Heart left ventricle (tissue), 16 donors: Measurements from ENCODE around the gene KCNA2. TPM values are rescaled to one million over a fixed set of nuclear protein-coding genes. Genes with fewer than 3 reads are reported as not detected.
A peak's percentile ranks its signal among the peaks of the same experiment; 100 is the strongest.

Experiments
- ATAC-seq, 4 donors: fragments of 200-7000 bp; cut with Tn5 transposase; one replicate each; pipeline ENCODE4 v1.9.1; 2020 to 2022; ENCODE audit warnings: moderate library complexity in 4 of 4, mild to moderate bottlenecking in 3 of 4, moderate number of reproducible peaks in 1 of 4
- DNase-seq, 5 donors: peaks; one replicate each; pipeline ENCODE4 v3.0.0-alpha.2; 2020
- H3K27ac ChIP-seq, 12 donors: fragments of 200-600 bp; sonication (generic) in 4 of 12; one replicate each; pipeline versions ENCODE4 v1.5.0 to v1.8.0; 2016 to 2022; ENCODE audit warnings: mild to moderate bottlenecking in 2 of 12
- H3K27me3 ChIP-seq, 9 donors: fragments of 200-600 bp; sonication (generic) in 2 of 9; one replicate each; pipeline versions ENCODE4 v1.5.1 to v1.8.0; 2016 to 2022; ENCODE audit warnings: mild to moderate bottlenecking in 3 of 9
- H3K36me3 ChIP-seq, 9 donors: fragments of 200-600 bp; sonication (generic) in 2 of 9; one replicate each; pipeline versions ENCODE4 v1.5.0 to v1.8.0; 2018 to 2022; ENCODE audit warnings: mild to moderate bottlenecking in 2 of 9
- H3K4me1 ChIP-seq, 12 donors: fragments of 200-600 bp; sonication (generic) in 4 of 12; one replicate each; pipeline versions ENCODE4 v1.5.0 to v1.8.0; 2016 to 2022; ENCODE audit warnings: mild to moderate bottlenecking in 3 of 12
- H3K4me3 ChIP-seq, 12 donors: fragments of 200-600 bp; sonication (generic) in 4 of 12; one replicate each; pipeline versions ENCODE4 v1.5.0 to v1.8.0; 2017 to 2022; ENCODE audit warnings: mild to moderate bottlenecking in 9 of 12, moderate library complexity in 4 of 12
- H3K9me3 ChIP-seq, 12 donors: fragments of 200-600 bp; sonication (generic) in 4 of 12; one replicate each; pipeline versions ENCODE4 v1.5.0 to v1.8.0; 2016 to 2022; ENCODE audit warnings: mild to moderate bottlenecking in 1 of 12
- POLR2A ChIP-seq, 2 donors: fragments of 450-650 bp; IDR thresholded peaks; one replicate each; pipeline ENCODE4 v1.6.1; 2017; ENCODE audit warnings: antibody characterized with exemption in 2 of 2, mild to moderate bottlenecking in 2 of 2, moderate library complexity in 2 of 2
- WGBS, 4 donors: extraction: QIAGEN DNeasy Blood & Tissue Kit in 2 of 4; methylation state at CpG; one replicate each; pipeline versions ENCODE4 v1.1.5 to v1.1.7; 2013 to 2018; 5-methylcytosine and 5-hydroxymethylcytosine counted together
- intact Hi-C, 10 donors: fragments of 100-400 bp; cut with DNase I; formaldehyde crosslinking; loops; one replicate each; pipeline versions ENCODE4 v1.11.1 to v1.14.2; 2022
- polyA plus RNA-seq, 2 donors: library from polyadenylated mRNA; stranded (reverse); fragments of 200-250 nt; gene quantifications; one replicate each; pipeline ENCODE4 v1.2.3, GENCODE V29; 2013
- total RNA-seq, 9 donors: library from RNA; depleted of rRNA in 2 of 9; stranded (reverse); fragments of >200 nt in 2 of 9; fragmentation: NEBNext Ultra II Directional in 3 of 9; extraction: Animal tissue kit (Norgen Biotek cat#: 25700) in 3 of 9; gene quantifications; one replicate each; pipeline versions ENCODE4 v1.1.0 to v1.2.4, GENCODE V29; 2016 to 2023
- TF ChIP-seq, protein P1 (sequence below), 12 donors: fragments of 200-600 bp; sonication (generic) in 4 of 12; IDR thresholded peaks; one replicate each; pipeline versions ENCODE4 v1.5.0 to v1.8.0; 2018 to 2022; ENCODE audit warnings: antibody characterized with exemption in 12 of 12, mild to moderate bottlenecking in 5 of 12
- donor health status: ischemic (EF 13 %, LVEDD 7.1; RV severe dilation, severe dysfunction).
- donor health status: healthy with polysubstance abuse.
- donor health status: DM: no; HTN: yes; CAD: no.
- donor health status: DM: no; HTN: no; CAD: no.
- donor health status: ischemic (EF 25% LVEDD 6.9; RV normal size, moderate dysfunction).
- donor health status: ischemic (EF 25% LVEDD 5.7; RV mildly dilated, moderate dysfunction).
- donor health status: healthy.
- donor health status: DM: yes; HTN: yes; CAD: no.
- donor health status: ischemic (EF 35%, LVEDD 5.7; RV mildly dilated, moderate dysfunction).
- donor health status: nonischemic (EF 11% LVEDD 7.7; RV severe dilation, severe dysfunction).
- donor health status: DM: yes; HTN: yes; CAD: no.
- donor health status: PGD.
- donor health status: ischemic (EF 29% LVEDD 5.4; RV normal size, mild dysfunction).
- donor health status: nonischemic (EF 23%, LVEDD 6.1; RV moderate dilation, normal function).

The KCNA2 gene
- total and polyA plus RNA-seq, 11 donors: 0.08 to 1.6 (median 0.78) TPM

GRCh38 chr1:110551278-110551809 is 54.8 kb downstream of the KCNA2 start:
- TF ChIP-seq, protein P1, sequence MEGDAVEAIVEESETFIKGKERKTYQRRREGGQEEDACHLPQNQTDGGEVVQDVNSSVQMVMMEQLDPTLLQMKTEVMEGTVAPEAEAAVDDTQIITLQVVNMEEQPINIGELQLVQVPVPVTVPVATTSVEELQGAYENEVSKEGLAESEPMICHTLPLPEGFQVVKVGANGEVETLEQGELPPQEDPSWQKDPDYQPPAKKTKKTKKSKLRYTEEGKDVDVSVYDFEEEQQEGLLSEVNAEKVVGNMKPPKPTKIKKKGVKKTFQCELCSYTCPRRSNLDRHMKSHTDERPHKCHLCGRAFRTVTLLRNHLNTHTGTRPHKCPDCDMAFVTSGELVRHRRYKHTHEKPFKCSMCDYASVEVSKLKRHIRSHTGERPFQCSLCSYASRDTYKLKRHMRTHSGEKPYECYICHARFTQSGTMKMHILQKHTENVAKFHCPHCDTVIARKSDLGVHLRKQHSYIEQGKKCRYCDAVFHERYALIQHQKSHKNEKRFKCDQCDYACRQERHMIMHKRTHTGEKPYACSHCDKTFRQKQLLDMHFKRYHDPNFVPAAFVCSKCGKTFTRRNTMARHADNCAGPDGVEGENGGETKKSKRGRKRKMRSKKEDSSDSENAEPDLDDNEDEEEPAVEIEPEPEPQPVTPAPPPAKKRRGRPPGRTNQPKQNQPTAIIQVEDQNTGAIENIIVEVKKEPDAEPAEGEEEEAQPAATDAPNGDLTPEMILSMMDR (IDR thresholded peaks at IDR 0.05): no peak
- no peak for TF ChIP-seq POLR2A (IDR thresholded peaks at IDR 0.05)
- intact Hi-C loops: loop anchor here in 3 of 10 donors (5.0 to 10.0 kb wide), 2 partner anchors 61 to 233 kb away; no protein-coding TSS in a partner anchor
- ATAC-seq (no peak), DNase-seq (no peak)
- Histone ChIP-seq H3K4me1 (peaks cover 0 to 17% (median 13%) of the 10 kb centered on the region in 12 donors), H3K36me3 (no peaks in the 10 kb centered on the region), H3K27me3 (peaks cover 0 to 48% (median 14%) of the 10 kb centered on the region in 9 donors), H3K9me3 (no peaks in the 10 kb centered on the region), H3K4me3 (no peak overlapping the region), H3K27ac (no peak overlapping the region)
- whole genome bisulfite sequencing, 4 donors: 81 to 100% (median 88%) methylated on average over 1 of the region's 1 CpG

- WGBS, 4 donors: 45 to 79% (median 67%) methylated on average over 2 of the region's 2 CpGs
Observed at GRCh38 chr1:110549831-110550230, 56.3 kb downstream of the KCNA2 start.

DNA sequence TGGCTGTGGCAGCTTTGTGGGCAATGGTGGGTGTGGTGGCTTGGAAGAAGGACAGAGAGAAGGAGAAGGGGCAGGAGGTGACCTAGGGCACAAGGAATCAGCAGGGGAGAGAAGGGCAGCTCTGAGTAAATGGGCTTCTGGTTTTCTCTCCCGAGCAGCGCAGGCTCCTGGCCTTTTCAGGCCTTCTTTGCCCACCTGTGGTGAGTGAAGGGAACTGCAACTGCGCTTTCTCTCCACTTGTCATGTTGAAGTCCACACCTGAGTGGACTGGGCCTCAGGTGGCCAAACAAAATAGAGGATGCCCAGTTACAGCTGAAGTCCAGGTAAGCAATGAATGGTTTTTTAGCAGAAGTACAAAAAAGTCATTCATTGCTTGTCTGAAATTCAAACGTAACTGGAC is 57.8 kb downstream of the KCNA2 start:
- H3K27me3 ChIP-seq: peaks cover 0 to 34% (median 6%) of the 10 kb centered on the region in 9 donors

More at GRCh38 chr1:110549831-110550230, 56.3 kb downstream of the KCNA2 start:
- intact Hi-C loops: loop anchor here in 4 of 10 donors (5.0 to 10.0 kb wide), 3 partner anchors 62 to 235 kb away; no protein-coding TSS in a partner anchor
- DNase-seq (no peak), ATAC-seq (no peak)
- H3K9me3 ChIP-seq: no peaks in the 10 kb centered on the region
- TF ChIP-seq, protein P1 (IDR thresholded peaks at IDR 0.05): no peak
- no peak for TF ChIP-seq POLR2A (IDR thresholded peaks at IDR 0.05)
- no peak overlapping the region for H3K27ac ChIP-seq
- peaks cover 0 to 2% (median under 1%) of the 10 kb centered on the region in 12 donors for H3K4me1 ChIP-seq
- peaks cover 0 to 45% (median 13%) of the 10 kb centered on the region in 9 donors for H3K27me3 ChIP-seq
- H3K36me3 ChIP-seq: no peaks in the 10 kb centered on the region
- H3K4me3 ChIP-seq: no peak overlapping the region

DNA sequence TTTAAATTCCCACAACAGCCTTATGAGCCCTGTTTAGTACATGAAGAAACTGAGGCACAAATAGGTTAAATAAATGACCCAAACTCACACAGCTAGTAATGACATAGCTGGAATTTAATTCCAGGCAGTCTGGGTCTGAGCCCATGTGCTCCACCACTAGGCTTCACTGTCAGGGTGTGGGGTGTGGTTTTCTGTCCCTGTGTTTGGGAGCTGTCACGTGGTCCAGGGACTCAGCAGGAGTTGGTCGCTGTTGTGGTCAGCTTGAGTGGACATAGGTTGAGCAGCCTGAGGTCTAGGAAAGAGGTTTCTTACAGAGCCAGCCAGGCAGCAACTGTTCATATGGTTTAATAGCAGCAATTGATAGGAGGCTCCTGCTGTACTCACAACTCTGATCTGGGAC is 59.1 kb downstream of the KCNA2 start:
- ATAC-seq: no peak
- peaks cover 0 to 25% (median 4%) of the 10 kb centered on the region in 9 donors for H3K27me3 ChIP-seq
- no peak for DNase-seq
- H3K27ac ChIP-seq: no peak overlapping the region
- no peak overlapping the region for H3K4me3 ChIP-seq
- H3K4me1 ChIP-seq: no peaks in the 10 kb centered on the region
- no peak for TF ChIP-seq POLR2A (IDR thresholded peaks at IDR 0.05)
- TF ChIP-seq, protein P1 (IDR thresholded peaks at IDR 0.05): no peak
- intact Hi-C loops: loop anchor here in 1 of 10 donors (10.0 kb wide), 1 partner anchor 228 kb away; no protein-coding TSS in a partner anchor
- H3K9me3 ChIP-seq: no peaks in the 10 kb centered on the region
- H3K36me3 ChIP-seq: no peaks in the 10 kb centered on the region
- 37 to 60% (median 47%) methylated on average over 2 of the region's 2 CpGs for WGBS, 4 donors

More for the DNA sequence above, 57.8 kb downstream of the KCNA2 start:
- no peak for DNase-seq
- Histone ChIP-seq H3K9me3 (no peaks in the 10 kb centered on the region), H3K4me3 (no peak overlapping the region), H3K27ac (no peak overlapping the region), H3K36me3 (no peaks in the 10 kb centered on the region), H3K4me1 (no peaks in the 10 kb centered on the region)
- no peak for TF ChIP-seq POLR2A (IDR thresholded peaks at IDR 0.05)
- TF ChIP-seq, protein P1 (IDR thresholded peaks at IDR 0.05): peak in 9 of 12 donors; percentile 19 to 53 (median 32)
- ATAC-seq: no peak
- intact Hi-C loops: loop anchor here in 1 of 10 donors (10.0 kb wide), 1 partner anchor 226 kb away; no protein-coding TSS in a partner anchor
- WGBS, 4 donors: 51 to 72% (median 64%) methylated on average over 4 of the region's 4 CpGs
